NCI-H1417 treated with DMSO at 0.1 percent for 48 hours (cell line): ENCODE measurements around the gene ICAM2.
"Not testable (repeated sequence)": the region's sequence is repeated elsewhere in the genome, so short reads cannot be mapped to it uniquely, and the experiment has no call there.

Source experiments
- DNase-seq: peaks from one replicate; lab custom pipeline; 2025; lab: John Stamatoyannopoulos, UW

The ICAM2 gene

DNA sequence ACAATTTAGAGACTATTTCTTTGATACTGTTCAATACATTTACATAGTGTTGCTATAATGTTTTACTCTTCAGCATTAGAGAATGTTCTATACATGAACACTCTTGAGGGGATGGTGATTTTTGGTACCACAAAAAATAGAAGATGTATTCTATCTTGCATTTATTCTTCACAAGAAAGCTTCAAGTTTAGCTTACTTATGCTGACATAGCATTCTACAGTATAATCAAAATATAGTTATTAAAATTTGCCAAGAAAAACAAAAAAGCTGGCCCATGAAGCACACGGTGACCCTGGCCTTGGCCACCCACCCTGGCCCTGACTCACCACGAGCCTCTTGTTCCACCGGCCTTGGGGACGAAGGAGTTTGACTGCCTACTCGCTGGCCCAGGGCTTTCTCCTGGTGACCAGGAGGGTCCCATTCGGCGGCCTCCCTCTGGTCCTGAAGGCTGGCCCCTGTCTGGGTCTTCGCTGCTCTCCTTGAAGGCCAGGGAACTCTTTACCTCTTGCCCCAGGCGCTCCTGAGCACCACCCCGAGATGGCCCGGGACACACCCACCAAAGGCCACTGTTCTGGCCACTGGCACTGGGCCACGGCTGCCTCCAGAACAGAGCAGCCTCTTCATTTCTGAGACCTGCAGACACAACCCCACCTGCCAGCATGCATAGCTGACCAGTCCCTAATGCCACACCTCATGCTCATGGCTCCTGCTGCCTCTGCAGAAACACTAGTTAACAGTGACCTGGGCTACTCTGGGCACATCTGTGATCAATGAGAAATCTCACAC lies 22.5 kb upstream of the ICAM2 start:
- no peak for DNase-seq

DNA sequence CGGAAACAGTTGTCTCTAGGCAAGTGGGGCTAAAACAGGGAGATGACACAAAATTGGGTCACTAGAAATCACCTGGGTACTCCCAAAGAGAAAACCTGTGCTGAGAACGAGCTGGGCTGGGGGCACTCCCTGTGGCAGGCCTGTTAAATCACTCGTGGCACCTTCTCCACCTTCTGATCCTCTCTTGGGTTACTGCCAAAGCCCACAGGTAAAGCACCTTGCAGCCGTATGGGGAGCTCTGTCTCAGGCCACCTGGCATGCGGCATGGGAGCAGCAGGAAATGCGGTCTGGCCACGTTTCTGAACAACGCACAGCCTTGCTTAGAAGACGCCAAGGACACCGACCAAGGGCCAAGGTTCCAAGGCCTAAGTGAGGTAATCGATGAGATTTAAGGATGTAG lies 21.5 kb upstream of the ICAM2 start:
- no peak for DNase-seq

- DNase-seq, result no peak
Measured at GRCh38 chr17:64040206-64040605, 19.8 kb upstream of the ICAM2 start.

- DNase-seq, result no peak
Measured at GRCh38 chr17:64039106-64039400, 18.6 kb upstream of the ICAM2 start.

DNA sequence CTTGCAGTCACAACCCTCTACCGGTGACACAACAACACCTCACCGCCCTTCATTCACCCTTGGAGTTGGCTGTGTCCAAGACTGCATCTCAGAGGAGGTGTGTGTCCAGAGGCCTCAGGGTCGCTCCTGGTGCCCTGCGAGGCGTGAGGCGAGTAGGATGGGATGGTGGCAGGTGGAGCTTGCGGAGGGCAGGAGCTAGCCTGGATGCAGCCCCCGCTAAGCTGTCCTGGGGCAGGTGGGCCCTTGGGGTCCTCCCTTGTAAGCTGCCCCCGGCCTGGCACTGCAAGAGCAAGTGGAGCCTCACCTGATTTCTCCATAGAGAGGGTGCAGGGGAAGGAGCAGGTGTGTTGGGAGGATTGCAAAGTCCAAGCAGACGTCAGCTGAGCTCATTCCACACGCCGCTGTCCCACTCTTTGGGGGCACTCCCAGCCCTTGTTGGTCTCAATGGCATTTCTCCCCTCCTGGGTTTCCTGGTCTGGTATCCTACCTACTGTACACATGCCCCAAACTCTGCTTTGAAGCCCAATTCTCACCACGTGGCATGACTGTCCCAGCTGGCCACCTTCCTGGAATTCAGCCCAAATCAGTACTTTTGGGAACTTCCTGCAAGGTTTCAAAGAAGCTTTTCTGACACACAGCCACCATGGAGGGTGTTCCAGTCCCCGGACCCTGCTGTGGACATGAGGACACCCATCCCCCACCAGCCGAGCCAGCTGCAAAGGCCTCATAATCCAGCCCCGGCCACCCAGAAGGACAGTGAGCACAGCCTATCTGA lies 18.1 kb upstream of the ICAM2 start:
- DNase-seq, result no peak

GRCh38 chr17:64037802-64038201 lies 17.4 kb upstream of the ICAM2 start:
- no peak for DNase-seq

DNA sequence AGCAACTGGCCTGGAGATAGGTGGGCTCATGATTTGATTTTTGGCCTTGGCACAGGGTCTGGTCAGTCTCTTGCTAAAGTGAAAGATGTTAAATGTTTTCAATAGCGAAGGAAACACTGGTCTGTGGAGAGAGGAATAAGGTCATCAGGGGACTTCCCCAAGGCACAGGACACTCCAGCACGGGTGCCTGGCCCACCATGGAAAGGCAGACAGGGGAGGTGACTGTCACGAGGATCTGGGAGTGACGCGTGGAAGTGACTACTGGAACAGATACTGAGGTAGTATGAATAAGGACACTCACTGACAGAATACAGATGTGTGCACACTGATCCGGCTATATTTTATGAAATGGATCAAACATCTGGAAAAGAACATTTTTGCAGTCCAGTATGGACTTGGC lies 16.7 kb upstream of the ICAM2 start:
- no peak for DNase-seq

DNA sequence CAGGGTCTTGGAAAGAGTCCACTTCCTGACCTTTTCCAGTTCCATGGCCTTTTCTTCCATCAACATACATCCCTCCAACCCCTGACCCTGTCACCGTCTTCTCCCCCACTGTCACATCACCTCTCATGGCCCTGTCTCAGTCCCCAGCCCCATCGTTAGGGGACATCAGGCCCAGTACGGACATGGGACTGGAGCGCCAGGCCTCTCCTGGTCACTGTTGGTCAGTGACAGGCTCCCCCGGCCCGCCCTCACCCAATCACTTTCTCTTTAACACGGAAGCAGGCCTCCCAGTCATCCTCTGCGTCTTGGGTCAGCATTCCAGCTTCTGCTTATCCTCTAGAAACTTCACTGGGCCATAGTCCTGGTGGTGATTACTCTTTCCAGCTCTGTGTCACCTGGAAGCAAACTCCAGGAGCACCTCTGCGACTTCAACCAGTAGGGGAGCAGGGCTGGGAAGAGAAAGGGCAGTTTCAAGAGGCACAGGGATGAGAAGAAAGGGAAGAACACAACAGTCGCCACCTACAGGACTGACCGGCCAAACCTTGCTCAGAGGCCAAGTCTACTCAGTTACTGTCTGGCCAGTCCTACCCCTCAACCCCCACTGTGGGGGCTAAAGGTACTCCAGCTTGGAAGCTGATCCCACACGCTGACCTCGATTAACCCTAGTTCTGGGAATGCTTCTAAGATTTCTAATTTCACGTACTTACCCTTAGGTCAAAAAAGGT lies 15.9 kb upstream of the ICAM2 start:
- no peak for DNase-seq

DNA sequence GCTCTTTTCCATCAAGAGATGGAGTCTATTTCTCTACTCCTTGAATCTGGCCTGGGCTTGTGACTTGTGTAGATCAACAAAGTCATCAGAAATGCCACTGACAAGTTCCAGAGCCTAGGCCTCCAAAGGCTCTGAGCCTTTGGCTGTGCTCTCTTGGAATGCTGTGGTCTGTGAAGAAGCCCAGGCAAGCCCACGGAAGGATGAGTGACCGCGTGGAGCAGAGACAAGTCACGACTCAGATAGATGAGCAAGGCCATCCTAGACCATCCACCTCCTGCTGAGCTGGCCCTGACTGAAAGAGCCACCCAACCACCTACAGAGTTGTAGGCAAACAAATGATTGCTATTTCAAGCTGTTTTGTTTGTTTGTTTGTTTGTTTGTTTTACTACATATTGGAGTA lies 11.6 kb upstream of the ICAM2 start:
- DNase-seq, result no peak

GRCh38 chr17:64028874-64029464 lies 8.5 kb upstream of the ICAM2 start:
- no peak for DNase-seq

DNA sequence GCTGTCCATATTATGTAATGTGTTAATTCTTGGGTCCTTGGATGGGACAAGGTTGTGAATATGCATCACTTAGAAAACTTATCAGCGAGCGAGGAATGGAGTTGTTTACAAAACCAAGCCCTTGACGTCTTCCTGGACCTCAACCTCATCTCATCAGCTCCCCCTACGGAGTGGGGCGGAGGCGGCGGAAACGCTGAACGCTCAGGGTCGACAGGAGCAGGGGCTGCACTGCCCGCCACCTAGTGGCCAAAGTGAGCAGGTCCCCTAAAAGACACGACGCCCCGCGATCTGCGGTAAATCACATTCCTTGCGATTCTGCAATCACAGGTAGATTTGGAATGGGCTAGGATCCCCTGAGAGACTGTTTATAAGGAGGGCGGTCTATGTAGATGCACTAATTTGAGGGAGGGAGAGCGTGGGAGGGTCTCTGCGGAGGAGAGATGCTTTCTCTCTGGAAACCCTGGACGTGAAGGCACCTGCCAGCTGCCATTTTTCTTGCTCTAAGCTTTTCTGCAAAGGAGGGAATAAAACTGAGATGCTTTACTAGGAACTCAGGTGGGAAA lies 5.4 kb upstream of the ICAM2 start:
- DNase-seq, result no peak

GRCh38 chr17:64024781-64025731 lies 4.6 kb upstream of the ICAM2 start:
- DNase-seq, result no peak

DNA sequence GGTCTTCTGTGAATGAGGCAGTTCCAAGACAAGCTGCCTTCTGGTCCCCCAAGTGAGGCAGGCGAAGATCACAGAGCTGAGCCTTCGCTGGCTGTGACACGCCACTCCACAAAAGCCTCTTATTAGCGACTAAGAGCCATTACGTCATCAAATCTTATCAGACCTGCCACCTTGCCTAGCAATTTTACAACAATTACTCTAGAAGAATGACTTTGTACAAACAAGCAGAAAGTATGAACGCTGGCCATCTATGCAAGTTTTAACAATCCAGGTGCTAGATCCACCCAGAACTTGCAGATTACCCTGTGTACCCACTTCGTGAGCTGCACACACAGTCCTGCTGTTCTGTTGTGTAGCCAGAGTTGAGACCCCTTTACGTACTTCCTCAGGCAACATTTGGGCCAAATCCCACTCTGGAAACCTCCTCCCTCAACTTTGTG lies 3.8 kb upstream of the ICAM2 start:
- DNase-seq, result no peak

DNA sequence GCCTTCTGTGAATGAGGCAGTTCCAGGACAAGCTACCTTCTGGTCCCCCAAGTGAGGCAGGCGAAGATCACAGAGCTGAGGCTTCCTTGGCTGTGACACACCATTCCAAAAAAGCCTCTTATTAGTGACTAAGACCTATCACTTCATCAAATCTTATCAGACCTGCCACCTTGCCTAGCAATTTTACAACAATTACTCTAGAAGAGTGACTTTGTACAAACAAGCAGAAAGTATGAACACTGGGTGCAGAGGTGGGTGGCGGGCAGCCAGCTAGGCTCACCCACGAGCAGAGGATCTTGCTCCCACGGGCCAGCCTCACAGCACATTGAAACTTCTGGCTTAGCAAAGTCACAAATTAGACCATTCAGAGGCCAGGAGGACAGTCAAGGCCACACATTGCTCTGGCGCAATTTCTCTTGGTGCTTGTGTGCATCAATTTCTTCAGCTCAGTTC lies 2.2 kb upstream of the ICAM2 start:
- DNase-seq, result no peak

DNA sequence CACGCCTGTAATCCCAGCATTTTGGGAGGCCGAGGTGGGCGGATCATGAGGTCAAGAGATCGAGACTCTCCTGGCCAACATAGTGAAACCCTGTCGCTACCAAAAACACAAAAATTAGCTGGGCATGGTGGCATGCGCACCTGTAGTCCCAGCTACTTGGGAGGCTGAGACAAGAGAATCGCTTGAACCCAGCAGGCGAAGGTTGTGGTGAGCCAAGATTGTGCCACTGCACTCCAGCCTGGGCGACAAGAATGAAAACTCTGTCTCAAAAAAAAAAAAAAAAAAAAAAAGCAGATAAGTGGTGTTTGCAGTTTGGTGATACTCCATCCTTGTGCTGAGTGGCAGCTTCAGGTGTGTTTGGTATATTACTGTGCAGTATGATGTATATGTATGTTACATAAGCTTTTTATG lies 877 bp downstream of the ICAM2 start:
- not testable (repeated sequence) for DNase-seq

DNA sequence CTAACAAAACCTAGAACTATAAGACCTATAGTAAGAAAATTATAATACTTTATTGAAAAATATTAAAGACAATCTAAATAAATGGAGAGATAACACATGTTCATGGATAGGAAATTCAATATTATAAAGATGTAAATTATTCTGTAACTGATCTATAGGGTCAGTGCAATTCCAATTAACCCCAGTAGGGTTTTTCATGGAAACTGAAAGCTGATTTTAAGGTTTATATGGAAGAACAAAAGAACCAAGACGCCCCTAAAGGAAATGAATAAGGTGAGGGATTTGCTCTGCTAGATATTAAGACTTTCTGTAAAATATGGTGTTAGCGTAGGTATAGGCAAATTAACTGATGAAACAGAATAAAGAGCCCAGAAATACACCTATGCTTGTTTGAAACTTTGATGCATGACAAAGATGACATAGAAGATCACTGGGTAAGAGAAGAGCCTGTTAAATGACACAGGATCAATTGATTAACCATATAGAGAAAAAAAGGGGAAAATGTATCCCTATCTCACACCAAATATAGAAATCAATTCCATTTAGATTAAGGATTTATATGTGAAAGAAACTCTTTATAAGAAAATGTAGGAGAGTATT lies 3.0 kb downstream of the ICAM2 start:
- no peak for DNase-seq

GRCh38 chr17:64016974-64017373 lies 3.5 kb downstream of the ICAM2 start:
- DNase-seq, result no peak

- no peak for DNase-seq
Measured at GRCh38 chr17:64016231-64016784, 4.1 kb downstream of the ICAM2 start.

DNA sequence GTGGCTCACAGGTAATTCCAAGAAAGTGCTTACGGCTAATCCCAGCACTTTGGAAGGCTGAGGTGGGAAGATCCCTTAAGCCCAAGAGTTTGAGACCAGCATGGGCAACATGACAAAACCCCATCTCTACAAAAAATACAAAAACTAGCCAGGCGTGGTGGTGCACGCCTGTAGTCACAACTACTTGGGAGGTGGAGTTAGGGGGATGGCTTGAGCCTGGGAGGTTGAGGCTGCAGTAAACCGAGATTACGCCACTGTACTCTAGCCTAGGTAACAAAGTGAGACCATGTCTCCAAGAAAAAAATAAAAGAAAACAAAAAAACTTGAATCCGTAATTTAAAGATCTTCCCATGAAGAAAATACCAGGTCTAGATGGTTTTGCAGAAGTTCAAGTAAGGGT lies 5.0 kb downstream of the ICAM2 start:
- no peak for DNase-seq
